Epithelial cell of proximal tubule (primary cell): ENCODE measurements around the gene CTTN. TPM values are rescaled to one million over a fixed set of nuclear protein-coding genes. Genes with fewer than 3 reads are reported as not detected.
A peak's percentile ranks its signal among the peaks of the same experiment; 100 is the strongest.
"Not testable (repeated sequence)": the region's sequence is repeated elsewhere in the genome, so short reads cannot be mapped to it uniquely, and the experiment has no call there.

Source experiments
- DNase-seq: peaks from one replicate; pipeline ENCODE4 v3.0.0-alpha.2; 2011; ENCODE audit warnings: low read depth
- H3K4me3 ChIP-seq: 2 replicates; pipeline ENCODE4 v1.5.1; 2011; ENCODE audit warnings: low read depth, mild to moderate bottlenecking, low read length
- total RNA-seq: library from RNA; depleted of rRNA; stranded (reverse); fragments of >200 nt; gene quantifications from 2 replicates; pipeline ENCODE4 v1.2.3, GENCODE V29; 2015
- TF ChIP-seq, protein P1 (sequence below): conservative IDR thresholded peaks from 2 replicates; pipeline ENCODE4 v1.5.1; 2012; ENCODE audit warnings: low read depth, mild to moderate bottlenecking, low read length

Gene CTTN
- total RNA-seq, 1 donor from 2014 or later: 254 TPM

- TF ChIP-seq, protein P1, sequence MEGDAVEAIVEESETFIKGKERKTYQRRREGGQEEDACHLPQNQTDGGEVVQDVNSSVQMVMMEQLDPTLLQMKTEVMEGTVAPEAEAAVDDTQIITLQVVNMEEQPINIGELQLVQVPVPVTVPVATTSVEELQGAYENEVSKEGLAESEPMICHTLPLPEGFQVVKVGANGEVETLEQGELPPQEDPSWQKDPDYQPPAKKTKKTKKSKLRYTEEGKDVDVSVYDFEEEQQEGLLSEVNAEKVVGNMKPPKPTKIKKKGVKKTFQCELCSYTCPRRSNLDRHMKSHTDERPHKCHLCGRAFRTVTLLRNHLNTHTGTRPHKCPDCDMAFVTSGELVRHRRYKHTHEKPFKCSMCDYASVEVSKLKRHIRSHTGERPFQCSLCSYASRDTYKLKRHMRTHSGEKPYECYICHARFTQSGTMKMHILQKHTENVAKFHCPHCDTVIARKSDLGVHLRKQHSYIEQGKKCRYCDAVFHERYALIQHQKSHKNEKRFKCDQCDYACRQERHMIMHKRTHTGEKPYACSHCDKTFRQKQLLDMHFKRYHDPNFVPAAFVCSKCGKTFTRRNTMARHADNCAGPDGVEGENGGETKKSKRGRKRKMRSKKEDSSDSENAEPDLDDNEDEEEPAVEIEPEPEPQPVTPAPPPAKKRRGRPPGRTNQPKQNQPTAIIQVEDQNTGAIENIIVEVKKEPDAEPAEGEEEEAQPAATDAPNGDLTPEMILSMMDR: no peak
- no peak for DNase-seq
- peak overlapping the region; percentile 60 for H3K4me3 ChIP-seq
Observed at GRCh38 chr11:70400643-70401042, 2.3 kb downstream of the CTTN start.

GRCh38 chr11:70402016-70402415 is 3.7 kb downstream of the CTTN start:
- TF ChIP-seq, protein P1: no peak
- DNase-seq: no peak
- no peak overlapping the region for H3K4me3 ChIP-seq

DNA sequence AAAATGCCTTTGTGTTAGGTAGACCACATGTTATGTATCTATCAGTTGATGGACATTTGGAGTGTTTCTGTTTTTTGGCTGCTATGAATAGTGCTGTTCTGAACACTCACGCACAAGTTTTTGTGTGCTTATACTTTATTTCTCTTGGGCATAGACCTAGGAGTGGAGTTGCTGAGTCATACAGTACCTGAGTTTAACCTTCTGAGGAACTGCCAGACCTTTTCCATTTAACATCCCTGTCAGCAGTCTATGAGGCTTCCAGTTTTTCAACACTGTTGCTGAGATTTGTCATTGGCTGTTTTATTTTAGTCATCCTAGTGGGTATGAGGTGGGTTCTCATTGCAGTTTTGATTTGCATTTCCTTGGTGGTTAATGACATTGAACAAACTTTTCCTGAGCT is 4.4 kb downstream of the CTTN start:
- no peak for DNase-seq
- TF ChIP-seq, protein P1: no peak
- no peak overlapping the region for H3K4me3 ChIP-seq

GRCh38 chr11:70404244-70404643 is 5.9 kb downstream of the CTTN start:
- TF ChIP-seq, protein P1: no peak
- DNase-seq: no peak
- H3K4me3 ChIP-seq: no peak overlapping the region

- no peak for DNase-seq
- H3K4me3 ChIP-seq: no peak overlapping the region
- TF ChIP-seq, protein P1: no peak
Observed at GRCh38 chr11:70405679-70406395, 7.5 kb downstream of the CTTN start.

DNA sequence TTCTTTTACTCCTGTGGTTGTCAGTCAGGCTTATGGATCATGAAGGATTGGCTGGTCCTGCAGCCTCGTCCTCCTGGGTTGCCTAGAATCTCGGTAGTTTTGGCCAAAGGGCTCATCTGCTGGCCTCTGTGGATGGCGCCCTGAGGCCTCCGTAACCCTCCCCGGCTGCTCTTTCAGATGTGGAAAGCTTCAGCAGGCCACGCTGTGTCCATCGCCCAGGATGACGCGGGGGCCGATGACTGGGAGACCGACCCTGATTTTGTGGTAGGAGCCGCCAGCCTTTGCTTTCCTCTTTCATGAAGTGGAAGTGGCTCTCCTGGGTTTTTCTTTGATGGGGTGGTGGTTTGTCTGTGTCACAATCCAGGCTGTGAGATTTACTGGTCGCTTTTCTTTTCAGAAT is 8.8 kb downstream of the CTTN start:
- DNase-seq: no peak
- TF ChIP-seq, protein P1: no peak
- H3K4me3 ChIP-seq: no peak overlapping the region

- DNase-seq: no peak
- H3K4me3 ChIP-seq: no peak overlapping the region
- TF ChIP-seq, protein P1: no peak
Observed at GRCh38 chr11:70407814-70408213, 9.5 kb downstream of the CTTN start.

DNA sequence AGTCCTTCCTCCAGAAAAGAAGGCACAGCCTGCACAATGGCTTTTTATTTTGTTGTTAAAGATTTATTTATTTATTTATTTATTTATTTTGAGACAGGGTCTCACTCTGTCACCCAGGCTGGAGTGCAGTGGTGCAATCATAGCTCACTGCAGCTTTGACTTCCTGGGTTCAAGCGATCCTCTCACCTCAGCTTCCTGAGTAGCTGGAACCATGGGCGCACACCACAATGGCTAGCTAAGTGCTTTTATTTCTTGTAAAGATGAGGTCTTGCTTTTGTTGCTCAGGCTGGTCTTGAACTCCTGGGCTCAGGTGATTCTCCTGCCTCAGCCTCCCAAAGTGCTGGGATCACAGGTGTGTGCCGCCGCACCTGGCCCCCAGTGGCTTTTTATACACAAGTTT is 10.0 kb downstream of the CTTN start:
- not testable (repeated sequence) for H3K4me3 ChIP-seq, DNase-seq
